Measurements from ENCODE around the gene ADGRA1.

ADGRA1 gene

DNA sequence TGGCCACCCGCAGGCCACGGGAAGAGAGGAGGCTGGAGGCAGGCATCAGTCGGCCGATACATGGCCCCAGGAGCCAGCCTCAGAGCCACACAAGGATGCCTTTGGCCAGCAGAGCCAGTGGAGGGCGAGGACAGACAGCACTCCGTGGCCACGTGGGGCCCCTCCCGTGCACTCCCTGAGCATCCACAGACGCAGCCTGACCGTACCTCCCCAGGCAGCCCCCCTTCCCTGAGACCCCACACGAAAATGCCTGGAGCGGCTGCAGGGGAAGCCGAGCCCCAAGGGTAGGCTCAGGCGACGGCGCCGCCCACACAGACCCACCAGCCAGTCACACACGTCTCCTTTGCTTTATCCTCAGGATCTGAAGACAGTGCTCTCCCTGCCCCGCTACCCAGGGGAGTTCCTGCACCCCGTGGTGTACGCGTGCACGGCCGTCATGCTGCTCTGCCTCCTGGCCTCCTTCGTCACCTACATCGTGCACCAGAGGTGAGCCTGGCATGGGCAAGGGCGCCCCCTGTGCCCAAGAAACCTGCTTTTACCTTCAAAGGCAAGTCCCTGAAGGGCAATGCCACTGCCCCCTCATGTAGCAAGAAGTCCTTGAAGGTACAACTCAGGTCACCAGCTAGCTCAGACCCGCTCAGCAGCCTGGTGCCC, 9.0 kb downstream of the ADGRA1 start:
- Histone ChIP-seq H2AFZ (ENCODE audit: low read length, unreplicated experiment) (no peak overlapping the region), H3K27me3 (ENCODE audit: insufficient read depth, low read length) (peaks cover 56% of the 10 kb centered on the region), H3K4me3 (ENCODE audit: low read depth, low read length) (no peak overlapping the region), H3K27ac (ENCODE audit: low read depth, low read length) (no peak overlapping the region), H3K79me2 (ENCODE audit: control insufficient read depth, insufficient read depth, low read length, unreplicated experiment) (no peaks in the 10 kb centered on the region), H3K4me1 (ENCODE audit: control insufficient read depth, insufficient read depth, low read length, unreplicated experiment) (no peaks in the 10 kb centered on the region), H3K36me3 (ENCODE audit: insufficient read depth, low read length) (no peaks in the 10 kb centered on the region)

DNA sequence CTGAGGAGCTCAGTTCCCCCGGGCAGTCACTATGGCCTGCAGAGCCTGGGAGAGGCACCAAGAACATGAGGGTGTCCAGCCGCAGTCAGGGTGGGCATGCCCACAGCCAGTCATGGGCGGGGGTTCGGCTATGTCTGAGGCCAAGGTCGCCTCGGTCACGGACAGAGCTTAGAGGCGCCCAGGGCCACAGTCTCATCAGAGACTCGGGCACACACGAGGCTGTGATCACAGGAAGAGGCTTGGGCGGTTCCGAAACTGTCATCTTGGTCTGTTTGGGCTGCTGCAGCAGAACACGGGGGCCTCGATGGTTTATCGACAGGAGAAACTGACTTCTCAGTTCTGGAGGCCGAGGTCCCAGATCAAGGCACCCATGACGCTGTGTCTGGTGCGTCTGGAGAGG, 9.7 kb downstream of the ADGRA1 start:
- H3K27me3 ChIP-seq (ENCODE audit: insufficient read depth, low read length), result peaks cover 55% of the 10 kb centered on the region
- no peak overlapping the region for H3K4me3 ChIP-seq (ENCODE audit: low read depth, low read length)
- no peaks in the 10 kb centered on the region for H3K36me3 ChIP-seq (ENCODE audit: insufficient read depth, low read length)
- no peaks in the 10 kb centered on the region for H3K79me2 ChIP-seq (ENCODE audit: control insufficient read depth, insufficient read depth, low read length, unreplicated experiment)
- no peak overlapping the region for H3K27ac ChIP-seq (ENCODE audit: low read depth, low read length)
- H2AFZ ChIP-seq (ENCODE audit: low read length, unreplicated experiment), result no peak overlapping the region
- no peaks in the 10 kb centered on the region for H3K4me1 ChIP-seq (ENCODE audit: control insufficient read depth, insufficient read depth, low read length, unreplicated experiment)

DNA sequence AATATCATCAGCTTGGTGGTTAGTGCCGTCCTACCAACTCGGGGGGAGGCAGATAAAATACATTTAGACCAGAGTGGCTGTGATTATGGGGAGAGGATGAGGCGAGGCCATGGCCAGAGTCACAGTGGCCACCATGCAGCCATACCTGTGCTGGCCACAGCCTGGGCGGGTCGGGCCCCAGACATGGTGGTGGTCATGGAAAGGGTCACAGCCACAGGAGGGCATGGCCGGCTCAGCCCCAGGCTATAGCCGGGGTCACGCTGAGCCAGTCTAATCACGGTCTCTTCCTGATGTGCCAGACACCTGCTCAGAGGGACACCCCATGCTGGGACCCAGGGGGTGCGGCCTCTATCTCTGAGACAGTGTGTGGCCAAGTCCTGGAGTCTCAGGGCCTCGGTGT, 10.2 kb downstream of the ADGRA1 start:
- no peaks in the 10 kb centered on the region for H3K4me1 ChIP-seq (ENCODE audit: control insufficient read depth, insufficient read depth, low read length, unreplicated experiment)
- H3K4me3 ChIP-seq (ENCODE audit: low read depth, low read length), result no peak overlapping the region
- no peak overlapping the region for H2AFZ ChIP-seq (ENCODE audit: low read length, unreplicated experiment)
- H3K79me2 ChIP-seq (ENCODE audit: control insufficient read depth, insufficient read depth, low read length, unreplicated experiment), result no peaks in the 10 kb centered on the region
- peaks cover 53% of the 10 kb centered on the region for H3K27me3 ChIP-seq (ENCODE audit: insufficient read depth, low read length)
- no peak overlapping the region for H3K27ac ChIP-seq (ENCODE audit: low read depth, low read length)
- H3K36me3 ChIP-seq (ENCODE audit: insufficient read depth, low read length), result no peaks in the 10 kb centered on the region

DNA sequence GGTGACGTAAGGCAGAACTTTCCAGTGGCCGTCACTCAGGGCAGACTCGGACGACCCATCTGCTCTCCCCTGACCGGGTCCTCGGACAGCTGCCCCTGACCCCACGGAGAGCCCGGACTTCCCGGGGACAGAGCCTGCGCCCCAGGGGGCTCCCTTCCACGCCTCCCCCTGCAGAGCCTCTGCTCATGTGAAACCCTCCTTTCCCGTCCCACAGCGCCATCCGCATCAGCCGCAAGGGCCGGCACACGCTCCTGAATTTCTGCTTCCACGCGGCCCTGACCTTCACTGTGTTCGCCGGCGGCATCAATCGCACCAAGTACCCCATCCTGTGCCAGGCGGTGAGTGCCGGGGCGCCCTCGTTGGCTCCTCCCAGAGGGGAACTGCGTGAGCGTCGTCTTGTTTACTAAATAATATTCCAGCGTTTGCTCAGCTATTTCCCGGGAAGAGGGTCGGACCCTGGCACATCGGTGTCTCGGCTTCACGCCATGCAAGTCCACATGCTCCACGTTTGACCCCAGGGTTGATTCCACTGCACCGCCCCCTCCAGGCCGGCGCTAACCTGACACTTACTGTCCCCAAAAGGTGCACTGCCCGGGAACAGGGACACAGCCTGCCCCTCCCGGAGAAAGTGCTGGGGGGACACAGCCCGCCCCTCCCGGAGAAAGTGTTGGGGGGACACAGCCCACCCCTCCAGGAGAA, 10.9 kb downstream of the ADGRA1 start:
- no peak overlapping the region for H2AFZ ChIP-seq (ENCODE audit: low read length, unreplicated experiment)
- peaks cover 47% of the 10 kb centered on the region for H3K27me3 ChIP-seq (ENCODE audit: insufficient read depth, low read length)
- no peak overlapping the region for H3K27ac ChIP-seq (ENCODE audit: low read depth, low read length)
- H3K4me3 ChIP-seq (ENCODE audit: low read depth, low read length), result no peak overlapping the region
- H3K36me3 ChIP-seq (ENCODE audit: insufficient read depth, low read length), result no peaks in the 10 kb centered on the region
- H3K79me2 ChIP-seq (ENCODE audit: control insufficient read depth, insufficient read depth, low read length, unreplicated experiment), result no peaks in the 10 kb centered on the region
- H3K4me1 ChIP-seq (ENCODE audit: control insufficient read depth, insufficient read depth, low read length, unreplicated experiment), result no peaks in the 10 kb centered on the region

DNA sequence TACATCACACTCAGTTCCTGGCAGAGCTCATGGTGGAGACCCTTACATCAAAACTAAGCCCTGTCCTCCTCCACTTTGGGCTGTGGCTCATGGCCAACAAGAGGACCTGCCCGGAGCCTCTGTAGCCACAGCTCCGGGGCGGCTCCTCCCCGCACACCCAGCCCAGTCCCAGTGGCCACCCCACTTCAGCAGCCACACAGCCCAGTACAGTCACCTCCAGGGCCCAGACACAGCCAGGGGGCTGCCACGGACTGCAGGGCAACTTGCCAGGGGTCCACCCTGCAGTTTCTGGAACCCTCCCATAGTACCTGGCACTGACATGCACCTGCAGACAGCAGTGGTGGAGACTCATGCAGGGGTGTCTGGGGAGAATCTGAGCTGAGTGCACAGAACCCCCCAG, 11.8 kb downstream of the ADGRA1 start:
- Histone ChIP-seq H3K79me2 (ENCODE audit: control insufficient read depth, insufficient read depth, low read length, unreplicated experiment) (no peaks in the 10 kb centered on the region), H2AFZ (ENCODE audit: low read length, unreplicated experiment) (no peak overlapping the region), H3K4me3 (ENCODE audit: low read depth, low read length) (no peak overlapping the region), H3K27ac (ENCODE audit: low read depth, low read length) (no peak overlapping the region), H3K27me3 (ENCODE audit: insufficient read depth, low read length) (peaks cover 37% of the 10 kb centered on the region), H3K36me3 (ENCODE audit: insufficient read depth, low read length) (no peaks in the 10 kb centered on the region), H3K4me1 (ENCODE audit: control insufficient read depth, insufficient read depth, low read length, unreplicated experiment) (no peaks in the 10 kb centered on the region)

DNA sequence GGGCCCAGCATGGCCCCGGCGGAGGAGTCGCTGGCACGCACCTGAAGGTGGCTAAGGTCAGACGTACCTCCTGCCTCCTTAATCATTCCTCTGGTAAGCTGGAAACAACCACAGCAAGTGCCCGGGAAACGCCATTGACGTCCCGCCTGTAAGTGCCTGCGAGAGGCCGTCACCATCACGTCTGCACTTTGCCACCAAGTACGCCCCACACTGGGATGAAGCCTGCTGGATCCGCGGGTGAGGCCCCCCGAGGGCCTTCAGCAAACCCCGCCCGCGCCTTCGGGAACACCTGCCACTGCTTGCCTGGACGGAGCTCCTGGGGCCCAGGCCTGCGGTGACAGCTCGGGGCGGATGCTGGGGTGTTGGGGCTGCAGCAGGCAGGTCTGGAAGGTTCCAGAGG, 12.5 kb downstream of the ADGRA1 start:
- H3K36me3 ChIP-seq (ENCODE audit: insufficient read depth, low read length), result no peaks in the 10 kb centered on the region
- no peaks in the 10 kb centered on the region for H3K4me1 ChIP-seq (ENCODE audit: control insufficient read depth, insufficient read depth, low read length, unreplicated experiment)
- H3K79me2 ChIP-seq (ENCODE audit: control insufficient read depth, insufficient read depth, low read length, unreplicated experiment), result no peaks in the 10 kb centered on the region
- no peak overlapping the region for H2AFZ ChIP-seq (ENCODE audit: low read length, unreplicated experiment)
- H3K27ac ChIP-seq (ENCODE audit: low read depth, low read length), result no peak overlapping the region
- H3K4me3 ChIP-seq (ENCODE audit: low read depth, low read length), result no peak overlapping the region
- H3K27me3 ChIP-seq (ENCODE audit: insufficient read depth, low read length), result peaks cover 31% of the 10 kb centered on the region

DNA sequence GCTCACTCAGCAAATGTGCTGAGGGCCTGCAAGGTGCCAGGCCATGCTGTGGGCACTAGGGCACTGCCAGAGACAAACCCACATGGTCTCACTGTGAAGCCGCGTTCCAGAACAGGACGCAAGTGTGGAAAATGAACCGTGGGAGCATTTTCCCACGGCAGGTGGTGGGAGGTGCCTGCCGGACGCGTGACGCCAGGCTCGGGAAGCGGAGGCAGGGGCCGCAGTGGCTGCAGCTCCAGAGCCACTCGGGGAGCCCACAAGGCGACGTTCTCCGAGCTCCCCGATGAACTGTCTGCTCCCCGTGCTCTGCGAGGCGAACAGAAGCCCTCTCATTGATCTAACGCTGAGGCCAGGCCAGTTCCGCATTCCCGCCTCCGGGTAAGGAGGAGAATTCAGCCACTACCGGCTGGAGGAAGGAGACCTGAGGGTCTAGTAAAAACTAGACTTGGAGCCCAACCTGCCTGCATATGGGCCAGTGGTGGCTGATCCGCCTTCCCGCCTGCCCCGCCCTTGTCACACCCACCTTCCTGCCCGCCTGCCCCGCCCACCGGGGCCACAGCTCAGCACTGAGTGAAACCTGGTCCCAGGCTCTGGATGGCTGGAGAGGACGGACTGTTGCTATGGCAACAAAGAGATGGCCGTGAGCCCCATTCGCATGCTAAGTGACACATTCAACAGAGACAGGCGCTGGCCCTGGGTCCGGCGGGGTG, 13.1 kb downstream of the ADGRA1 start:
- Histone ChIP-seq H3K4me3 (ENCODE audit: low read depth, low read length) (no peak overlapping the region), H3K79me2 (ENCODE audit: control insufficient read depth, insufficient read depth, low read length, unreplicated experiment) (no peaks in the 10 kb centered on the region), H2AFZ (ENCODE audit: low read length, unreplicated experiment) (no peak overlapping the region), H3K27me3 (ENCODE audit: insufficient read depth, low read length) (peaks cover 28% of the 10 kb centered on the region), H3K36me3 (ENCODE audit: insufficient read depth, low read length) (no peaks in the 10 kb centered on the region), H3K4me1 (ENCODE audit: control insufficient read depth, insufficient read depth, low read length, unreplicated experiment) (no peaks in the 10 kb centered on the region), H3K27ac (ENCODE audit: low read depth, low read length) (no peak overlapping the region)

DNA sequence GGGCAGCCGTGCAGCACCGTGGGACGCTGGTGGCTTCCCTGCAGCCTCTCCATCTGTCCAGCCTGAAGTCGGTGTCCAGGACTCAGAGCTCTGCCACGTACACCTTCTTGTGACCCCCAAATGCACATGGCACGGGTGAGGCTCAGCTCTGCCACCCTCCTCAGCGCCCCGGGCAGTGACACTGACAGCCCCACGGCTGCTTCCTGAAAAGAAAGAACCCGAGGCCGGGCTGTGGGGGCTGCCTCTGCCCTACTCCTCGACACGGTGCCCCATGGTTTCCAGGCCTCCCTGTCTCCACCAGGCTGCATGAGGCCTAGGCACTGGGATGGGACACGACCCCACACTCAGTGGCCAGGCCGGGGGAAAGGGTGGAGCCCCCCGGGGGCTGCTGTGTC, 13.7 kb downstream of the ADGRA1 start:
- H3K27ac ChIP-seq (ENCODE audit: low read depth, low read length), result no peak overlapping the region
- H3K4me1 ChIP-seq (ENCODE audit: control insufficient read depth, insufficient read depth, low read length, unreplicated experiment), result no peaks in the 10 kb centered on the region
- H3K27me3 ChIP-seq (ENCODE audit: insufficient read depth, low read length), result peaks cover 23% of the 10 kb centered on the region
- H3K79me2 ChIP-seq (ENCODE audit: control insufficient read depth, insufficient read depth, low read length, unreplicated experiment), result no peaks in the 10 kb centered on the region
- no peak overlapping the region for H3K4me3 ChIP-seq (ENCODE audit: low read depth, low read length)
- no peaks in the 10 kb centered on the region for H3K36me3 ChIP-seq (ENCODE audit: insufficient read depth, low read length)
- no peak overlapping the region for H2AFZ ChIP-seq (ENCODE audit: low read length, unreplicated experiment)

DNA sequence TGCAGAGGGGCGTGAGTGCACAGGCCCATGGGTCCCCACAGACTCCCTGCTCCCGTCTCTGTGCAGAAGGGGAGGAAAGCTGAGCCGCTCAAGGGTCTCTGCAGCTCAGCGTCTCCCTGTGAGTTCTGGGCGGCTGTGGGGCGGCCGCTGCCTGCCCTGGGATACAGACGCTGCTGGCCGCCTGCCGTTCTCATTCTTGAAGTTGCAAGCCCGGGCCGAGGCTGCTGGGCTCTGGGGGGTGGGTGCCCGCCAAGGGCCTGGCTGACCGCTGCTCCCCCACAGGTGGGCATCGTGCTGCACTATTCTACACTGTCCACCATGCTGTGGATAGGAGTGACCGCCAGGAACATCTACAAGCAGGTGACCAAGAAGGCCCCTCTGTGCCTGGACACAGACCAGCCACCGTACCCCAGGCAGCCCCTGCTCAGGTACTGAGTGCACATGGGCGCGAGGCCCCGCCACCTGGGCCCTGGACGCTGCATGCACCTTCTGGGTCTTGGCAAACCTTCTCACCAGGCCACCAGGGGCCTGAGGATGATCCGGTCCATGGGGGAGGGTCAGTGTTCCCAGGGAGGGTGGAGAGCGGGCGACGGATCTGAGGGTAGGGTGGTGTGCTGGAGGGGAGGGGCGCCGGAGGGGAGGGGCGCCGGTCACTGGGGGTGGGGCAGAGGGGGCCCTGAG, 14.8 kb downstream of the ADGRA1 start:
- Histone ChIP-seq H3K4me1 (ENCODE audit: control insufficient read depth, insufficient read depth, low read length, unreplicated experiment) (no peaks in the 10 kb centered on the region), H2AFZ (ENCODE audit: low read length, unreplicated experiment) (no peak overlapping the region), H3K27ac (ENCODE audit: low read depth, low read length) (no peak overlapping the region), H3K79me2 (ENCODE audit: control insufficient read depth, insufficient read depth, low read length, unreplicated experiment) (no peaks in the 10 kb centered on the region), H3K27me3 (ENCODE audit: insufficient read depth, low read length) (peaks cover 14% of the 10 kb centered on the region; the same call in 1 of the 2 replicates), H3K36me3 (ENCODE audit: insufficient read depth, low read length) (no peaks in the 10 kb centered on the region), H3K4me3 (ENCODE audit: low read depth, low read length) (no peak overlapping the region)

DNA sequence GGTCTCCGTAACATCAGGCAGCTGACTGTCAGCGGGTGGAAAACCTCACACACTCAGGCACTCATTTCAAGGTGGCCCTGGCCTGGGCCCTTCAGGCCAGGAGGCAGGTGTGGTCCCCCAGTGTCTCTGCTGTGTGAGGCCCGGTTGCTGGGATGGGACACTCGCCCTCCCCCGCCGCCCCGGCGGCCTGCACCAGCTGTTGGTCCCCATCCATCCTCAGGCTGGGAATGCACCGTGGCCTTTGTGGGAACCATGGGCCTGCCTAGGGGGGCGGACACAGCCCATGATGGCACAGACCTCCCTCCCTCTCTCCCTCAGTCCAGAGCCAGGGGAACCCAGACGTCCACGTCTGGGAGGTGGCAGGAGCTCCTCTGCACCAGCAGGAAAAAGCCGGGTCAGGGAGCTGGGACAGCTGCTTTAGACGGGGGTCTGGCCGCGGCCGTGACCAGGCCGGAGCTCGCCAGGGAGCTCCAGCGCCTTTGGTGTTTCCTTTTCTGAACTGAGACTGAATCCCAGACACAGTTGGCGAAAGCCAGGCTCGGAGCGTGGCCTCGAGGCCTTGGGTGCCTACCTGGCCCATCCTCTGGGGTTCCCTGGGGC, 15.7 kb downstream of the ADGRA1 start:
- no peaks in the 10 kb centered on the region for H3K36me3 ChIP-seq (ENCODE audit: insufficient read depth, low read length)
- H2AFZ ChIP-seq (ENCODE audit: low read length, unreplicated experiment), result no peak overlapping the region
- H3K27ac ChIP-seq (ENCODE audit: low read depth, low read length), result no peak overlapping the region
- H3K4me1 ChIP-seq (ENCODE audit: control insufficient read depth, insufficient read depth, low read length, unreplicated experiment), result no peaks in the 10 kb centered on the region
- H3K27me3 ChIP-seq (ENCODE audit: insufficient read depth, low read length), result peaks cover 14% of the 10 kb centered on the region; the same call in 1 of the 2 replicates
- no peaks in the 10 kb centered on the region for H3K79me2 ChIP-seq (ENCODE audit: control insufficient read depth, insufficient read depth, low read length, unreplicated experiment)
- H3K4me3 ChIP-seq (ENCODE audit: low read depth, low read length), result no peak overlapping the region
